ENCODE measurements around the gene CELF2.
A peak's percentile ranks its signal among the peaks of the same experiment; 100 is the strongest.

Gene CELF2

DNA sequence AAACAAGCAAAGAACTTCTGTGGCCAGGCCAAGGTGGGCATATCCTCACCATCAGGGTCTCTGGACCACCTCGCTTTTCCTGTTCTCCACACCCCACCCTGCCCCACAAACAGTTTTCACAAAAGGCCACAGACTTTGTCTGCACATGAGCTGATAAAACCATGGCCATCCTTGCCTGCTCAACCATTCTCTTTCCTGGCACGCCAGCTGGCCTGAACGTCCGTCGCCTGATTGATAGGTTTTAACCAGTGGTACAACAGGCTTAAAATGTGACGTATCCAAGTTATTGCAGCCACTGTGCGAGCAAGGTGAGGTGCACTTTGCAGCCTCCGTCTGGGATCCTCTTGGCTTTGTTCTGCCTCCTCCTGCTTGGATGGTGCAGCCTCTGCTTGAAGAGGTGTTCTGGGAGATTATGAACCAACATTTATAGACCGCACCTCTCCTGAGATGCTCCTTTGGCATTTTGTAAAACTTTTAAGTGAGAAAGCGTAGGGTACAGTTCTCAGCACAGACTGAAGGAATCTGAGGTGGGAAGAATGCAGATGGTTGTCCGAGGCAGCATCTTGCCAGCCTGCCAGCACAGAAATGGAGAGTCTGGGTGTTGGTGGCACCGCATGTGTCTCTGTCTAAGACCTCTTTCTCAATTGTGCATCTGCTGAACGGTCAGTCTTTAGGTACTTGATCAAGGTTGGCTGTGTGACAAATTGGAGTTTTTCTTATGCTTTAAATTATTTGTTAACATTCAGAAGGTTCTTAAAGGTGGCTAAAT lies 288.3 kb downstream of the CELF2 start:
- TF ChIP-seq, protein P1, sequence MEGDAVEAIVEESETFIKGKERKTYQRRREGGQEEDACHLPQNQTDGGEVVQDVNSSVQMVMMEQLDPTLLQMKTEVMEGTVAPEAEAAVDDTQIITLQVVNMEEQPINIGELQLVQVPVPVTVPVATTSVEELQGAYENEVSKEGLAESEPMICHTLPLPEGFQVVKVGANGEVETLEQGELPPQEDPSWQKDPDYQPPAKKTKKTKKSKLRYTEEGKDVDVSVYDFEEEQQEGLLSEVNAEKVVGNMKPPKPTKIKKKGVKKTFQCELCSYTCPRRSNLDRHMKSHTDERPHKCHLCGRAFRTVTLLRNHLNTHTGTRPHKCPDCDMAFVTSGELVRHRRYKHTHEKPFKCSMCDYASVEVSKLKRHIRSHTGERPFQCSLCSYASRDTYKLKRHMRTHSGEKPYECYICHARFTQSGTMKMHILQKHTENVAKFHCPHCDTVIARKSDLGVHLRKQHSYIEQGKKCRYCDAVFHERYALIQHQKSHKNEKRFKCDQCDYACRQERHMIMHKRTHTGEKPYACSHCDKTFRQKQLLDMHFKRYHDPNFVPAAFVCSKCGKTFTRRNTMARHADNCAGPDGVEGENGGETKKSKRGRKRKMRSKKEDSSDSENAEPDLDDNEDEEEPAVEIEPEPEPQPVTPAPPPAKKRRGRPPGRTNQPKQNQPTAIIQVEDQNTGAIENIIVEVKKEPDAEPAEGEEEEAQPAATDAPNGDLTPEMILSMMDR (conservative IDR thresholded peaks at IDR 0.05) = no peak
- no peak overlapping the region for H3K27ac ChIP-seq

DNA sequence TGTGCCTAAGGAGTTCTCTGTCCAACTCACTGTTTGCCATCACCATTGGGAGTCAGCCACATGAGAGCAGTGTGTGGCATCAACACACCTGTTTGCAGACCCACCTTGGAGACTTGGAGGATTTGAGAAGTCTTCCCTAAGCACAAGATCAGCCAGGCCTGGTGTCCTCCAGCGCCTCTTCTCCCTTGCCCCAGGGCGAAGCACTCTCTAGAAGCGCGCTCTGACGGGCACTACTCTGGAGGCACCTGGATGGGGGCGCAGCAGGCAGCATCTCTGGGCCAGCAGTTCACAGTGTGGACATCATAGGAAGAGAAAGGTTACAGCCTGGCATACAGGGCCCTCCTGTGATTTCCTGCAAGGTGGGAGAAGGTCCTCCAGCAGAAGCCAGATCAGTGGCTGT lies 289.3 kb downstream of the CELF2 start:
- no peak overlapping the region for H3K27ac ChIP-seq
- TF ChIP-seq, protein P1 (conservative IDR thresholded peaks at IDR 0.05) = no peak

GRCh38 chr10:11307937-11308336 lies 290.3 kb downstream of the CELF2 start:
- TF ChIP-seq, protein P1 (conservative IDR thresholded peaks at IDR 0.05) = no peak
- H3K27ac ChIP-seq = no peak overlapping the region

- no peak overlapping the region for H3K27ac ChIP-seq
- TF ChIP-seq, protein P1 (conservative IDR thresholded peaks at IDR 0.05) = no peak
Observed at GRCh38 chr10:11311027-11311426, 293.4 kb downstream of the CELF2 start.

DNA sequence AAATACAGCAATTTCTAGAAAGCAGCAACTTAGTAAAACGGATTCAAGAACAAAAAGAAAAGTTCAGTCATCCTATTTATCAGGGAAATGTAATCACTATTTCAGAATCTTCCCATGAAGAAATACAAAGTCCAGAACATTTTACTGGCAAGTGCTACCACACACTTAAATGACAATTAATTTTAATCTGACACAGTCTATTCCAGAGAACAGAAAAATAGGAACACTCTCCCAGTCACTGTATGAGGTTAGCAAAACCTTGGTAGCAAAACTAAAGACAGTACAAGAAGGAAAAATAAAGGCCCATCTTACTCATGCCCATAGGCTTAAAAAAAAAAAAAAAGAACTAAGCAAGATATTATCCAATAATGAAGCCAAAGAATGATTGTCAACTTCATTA lies 295.8 kb downstream of the CELF2 start:
- H3K27ac ChIP-seq = no peak overlapping the region
- TF ChIP-seq, protein P1 (conservative IDR thresholded peaks at IDR 0.05) = no peak

- TF ChIP-seq, protein P1 (conservative IDR thresholded peaks at IDR 0.05) = no peak
- no peak overlapping the region for H3K27ac ChIP-seq
Observed at GRCh38 chr10:11317936-11318670, 300.4 kb downstream of the CELF2 start.

DNA sequence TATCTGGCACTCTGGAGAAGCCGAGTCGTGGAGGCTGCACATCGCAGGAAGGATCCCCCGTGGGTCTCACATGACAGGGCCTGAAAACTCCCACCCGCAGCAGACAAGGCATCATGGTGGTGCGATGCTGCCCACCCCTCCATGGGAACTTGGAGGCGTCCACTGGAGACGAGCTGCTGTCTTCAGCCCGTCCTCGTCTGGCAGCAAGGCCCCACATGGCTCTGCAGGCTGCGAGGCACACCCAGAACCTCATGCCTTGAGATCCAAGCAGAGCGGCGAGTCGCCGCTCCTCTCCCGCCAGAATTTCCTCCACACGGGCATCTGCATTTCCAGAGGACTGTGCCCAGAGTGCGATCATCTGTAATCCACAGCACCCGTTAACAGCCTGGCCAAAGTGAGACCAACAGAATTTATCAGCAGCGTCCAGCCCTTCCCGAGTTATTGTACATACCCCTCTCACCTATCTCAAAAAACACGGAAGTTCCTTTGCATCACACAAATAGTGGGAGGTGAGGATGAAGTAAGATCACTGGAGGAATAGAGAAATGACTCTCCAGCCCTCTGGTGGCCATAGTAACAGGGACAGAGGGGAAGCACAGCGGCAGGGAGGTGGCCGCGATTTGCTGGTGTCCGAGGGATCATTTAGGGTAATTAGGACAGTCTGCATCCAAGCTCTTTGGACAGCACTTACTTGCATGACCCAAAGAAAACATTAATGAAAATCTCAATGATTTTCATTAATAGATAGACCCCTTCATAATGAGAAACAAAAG lies 301.3 kb downstream of the CELF2 start:
- no peak overlapping the region for H3K27ac ChIP-seq
- TF ChIP-seq, protein P1 (conservative IDR thresholded peaks at IDR 0.05) = 0 out of 2 replicates have a peak, but pooled peaks have one; percentile 13
